Adrenal gland (tissue), 5 donors: Measurements from ENCODE around the gene SSH2.

ENCODE experiments used
- POLR2A ChIP-seq, 2 donors: fragments of 450-650 bp; IDR thresholded peaks; one replicate each; pipeline ENCODE4 v1.6.1; 2017; ENCODE audit warnings: antibody characterized with exemption in 2 of 2, mild to moderate bottlenecking in 2 of 2, moderate library complexity in 1 of 2
- TF ChIP-seq, protein P1 (sequence below), 6 experiments: fragments of 450-650 bp in 4 of 6; fragments of 200-600 bp in 2 of 6; sonication (generic) in 1 of 6; IDR thresholded peaks; 1 replicate in 5 of 6; 2 replicates in 1 of 6; pipeline versions ENCODE4 v1.5.1 to v1.8.0; 2016 to 2021; ENCODE audit warnings: antibody characterized with exemption in 6 of 6, mild to moderate bottlenecking in 2 of 6, moderate library complexity in 1 of 6
- donor health status: DM: no; HTN: no; CAD: no.

DNA sequence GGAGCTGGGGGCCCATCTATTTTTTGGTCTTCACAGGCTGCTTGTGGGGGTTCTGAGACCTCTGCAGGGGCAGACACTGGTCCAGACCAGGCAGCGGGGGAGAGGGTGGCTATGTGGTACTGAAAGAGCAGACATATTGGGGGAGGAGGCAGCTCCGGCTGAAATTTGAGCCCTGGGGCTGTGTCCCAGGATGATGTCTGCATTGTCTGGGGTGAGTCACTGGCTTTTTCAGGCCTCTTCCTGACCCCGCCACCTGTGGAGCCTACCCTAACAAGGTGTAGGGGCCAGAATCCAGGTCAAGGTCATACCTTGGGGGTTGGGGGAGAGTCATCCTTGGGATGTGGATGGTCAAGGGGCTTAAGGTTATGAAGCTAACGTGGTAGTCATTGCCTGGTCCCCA, 309.8 kb downstream of the SSH2 start:
- TF ChIP-seq POLR2A (IDR thresholded peaks at IDR 0.05) = no peak
- TF ChIP-seq, protein P1, sequence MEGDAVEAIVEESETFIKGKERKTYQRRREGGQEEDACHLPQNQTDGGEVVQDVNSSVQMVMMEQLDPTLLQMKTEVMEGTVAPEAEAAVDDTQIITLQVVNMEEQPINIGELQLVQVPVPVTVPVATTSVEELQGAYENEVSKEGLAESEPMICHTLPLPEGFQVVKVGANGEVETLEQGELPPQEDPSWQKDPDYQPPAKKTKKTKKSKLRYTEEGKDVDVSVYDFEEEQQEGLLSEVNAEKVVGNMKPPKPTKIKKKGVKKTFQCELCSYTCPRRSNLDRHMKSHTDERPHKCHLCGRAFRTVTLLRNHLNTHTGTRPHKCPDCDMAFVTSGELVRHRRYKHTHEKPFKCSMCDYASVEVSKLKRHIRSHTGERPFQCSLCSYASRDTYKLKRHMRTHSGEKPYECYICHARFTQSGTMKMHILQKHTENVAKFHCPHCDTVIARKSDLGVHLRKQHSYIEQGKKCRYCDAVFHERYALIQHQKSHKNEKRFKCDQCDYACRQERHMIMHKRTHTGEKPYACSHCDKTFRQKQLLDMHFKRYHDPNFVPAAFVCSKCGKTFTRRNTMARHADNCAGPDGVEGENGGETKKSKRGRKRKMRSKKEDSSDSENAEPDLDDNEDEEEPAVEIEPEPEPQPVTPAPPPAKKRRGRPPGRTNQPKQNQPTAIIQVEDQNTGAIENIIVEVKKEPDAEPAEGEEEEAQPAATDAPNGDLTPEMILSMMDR (IDR thresholded peaks at IDR 0.05) = no peak
